Dermis blood vessel endothelial cell (primary cell): ENCODE data around the gene PKP2. TPM values are rescaled to one million over a fixed set of nuclear protein-coding genes. Genes with fewer than 3 reads are reported as not detected.

ENCODE experiments used
- DNase-seq: peaks from one replicate; pipeline ENCODE4 v3.0.0; 2010
- total RNA-seq: library from RNA; depleted of rRNA; stranded (reverse); fragments of >200 nt; gene quantifications from 2 replicates; pipeline ENCODE4 v1.2.3, GENCODE V29; 2014

PKP2 gene
- 1.2 and 4.9 TPM in 2 replicates for total RNA-seq

- peak; percentile 43 for DNase-seq
Observed at GRCh38 chr12:32896432-32897280, at the start of gene PKP2. TSS of gene PKP2 (minus strand) at chr12:32896777. CDS start at chr12:32896731, 46 bp downstream.

DNA sequence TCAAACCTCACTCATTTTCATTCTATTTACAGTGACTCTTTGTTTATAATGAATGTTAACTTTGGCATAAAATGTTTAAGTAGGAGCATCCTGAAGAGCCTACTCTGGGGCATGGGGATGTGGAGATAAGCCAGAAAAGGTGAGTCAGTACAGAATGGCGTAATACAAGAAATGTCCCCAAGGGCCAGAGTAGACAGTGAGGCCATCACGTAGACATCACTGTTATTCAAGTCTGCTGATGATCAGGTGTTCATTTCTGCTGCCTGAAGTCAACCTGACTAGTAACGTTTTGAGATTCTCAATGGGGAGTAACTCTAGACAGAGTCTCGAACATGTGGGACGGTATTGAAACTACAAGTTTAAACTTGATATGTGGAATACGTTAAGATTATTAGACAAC lies 47.6 kb upstream of the PKP2 start:
- DNase-seq: no peak

DNA sequence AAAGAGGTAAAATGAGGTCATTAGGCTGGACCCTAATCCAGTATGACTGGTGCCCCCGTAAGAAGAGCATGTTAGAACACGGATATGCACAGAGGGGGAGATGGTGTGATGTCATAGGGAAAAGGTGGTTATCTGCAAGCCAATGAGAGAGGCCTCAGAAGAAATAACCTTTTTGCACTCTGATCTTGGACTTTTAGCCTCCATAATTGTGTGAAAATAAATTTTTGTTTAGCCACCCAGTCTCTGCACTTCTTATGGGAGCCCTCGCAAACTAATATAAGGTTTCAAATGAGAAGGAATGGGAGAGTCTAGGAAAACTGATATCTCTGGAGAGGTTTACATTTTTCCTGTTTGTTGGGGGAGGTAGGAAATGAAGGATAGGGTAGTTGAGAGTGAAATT lies 43.2 kb upstream of the PKP2 start:
- DNase-seq: no peak

DNA sequence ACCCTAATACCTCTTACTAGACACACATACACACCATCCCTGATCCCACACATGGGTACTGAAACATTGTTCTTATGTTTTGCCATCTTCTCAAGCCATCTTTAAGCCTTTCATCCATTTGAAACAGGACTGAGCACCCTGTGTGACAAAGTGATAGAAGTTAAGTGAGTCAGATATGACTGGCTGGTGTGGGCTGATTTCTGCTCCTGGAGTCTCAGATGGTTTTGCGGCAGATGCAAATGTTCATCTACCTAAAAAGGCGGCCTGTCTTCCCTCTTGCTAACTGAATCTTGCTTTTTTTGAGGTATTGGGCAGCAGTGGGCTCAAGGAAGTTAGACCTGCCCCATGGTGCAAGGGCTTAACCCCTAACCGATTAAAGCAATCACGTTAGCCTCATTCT lies 30.4 kb upstream of the PKP2 start:
- DNase-seq: no peak

GRCh38 chr12:32926356-32926755 lies 29.8 kb upstream of the PKP2 start:
- DNase-seq: no peak

- DNase-seq: no peak
Observed at GRCh38 chr12:32922546-32923297, 26.1 kb upstream of the PKP2 start.

DNA sequence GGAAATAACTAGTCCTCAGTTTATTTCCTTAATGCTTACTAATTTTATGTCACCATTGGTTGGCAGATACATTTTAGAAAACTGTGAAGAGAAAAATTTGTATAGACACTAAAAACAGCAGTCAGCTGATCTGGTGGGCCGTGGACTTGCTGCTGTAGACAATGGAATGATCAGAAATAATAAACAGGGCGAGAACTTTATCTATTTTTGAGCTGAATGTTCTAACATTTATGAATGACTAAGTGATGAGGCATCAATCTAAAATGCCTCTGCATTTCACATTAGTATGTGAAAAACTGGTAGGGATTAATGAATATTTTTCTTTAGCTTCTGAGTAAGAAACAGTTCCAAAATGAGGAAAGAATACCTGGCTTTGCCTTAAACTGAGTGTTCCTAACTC lies 24.8 kb upstream of the PKP2 start:
- DNase-seq: peak; percentile 28

- DNase-seq: peak; percentile 10
Observed at GRCh38 chr12:32920506-32921085, 24.0 kb upstream of the PKP2 start.

GRCh38 chr12:32918890-32919801 lies 22.6 kb upstream of the PKP2 start:
- peak; percentile 49 for DNase-seq

DNA sequence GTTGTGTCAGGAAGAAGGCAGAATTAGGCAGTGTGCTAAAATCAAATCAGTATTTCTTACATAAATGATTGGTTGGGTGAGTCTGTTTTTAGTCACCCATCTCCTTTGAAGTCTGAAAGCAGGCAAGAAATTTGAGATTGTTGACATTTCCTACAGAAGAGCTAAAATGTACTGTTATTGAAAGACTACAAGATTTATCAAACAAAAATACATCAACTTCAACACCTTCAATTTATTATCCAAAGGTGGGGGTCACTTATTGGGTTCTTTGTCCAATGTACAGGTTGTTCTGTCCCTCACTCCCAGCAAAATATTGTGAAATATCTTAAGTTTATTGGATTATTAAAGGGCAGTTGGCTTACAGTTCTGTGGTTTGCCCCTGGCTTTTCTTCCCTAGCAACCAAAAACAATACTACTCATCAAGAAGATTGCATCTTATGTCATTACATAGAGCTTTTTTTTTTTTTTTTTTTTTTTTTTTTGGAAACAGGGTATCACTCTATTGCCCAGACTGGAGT lies 20.6 kb upstream of the PKP2 start:
- DNase-seq: no peak

- DNase-seq: no peak
Observed at GRCh38 chr12:32907898-32908476, 11.4 kb upstream of the PKP2 start.

- DNase-seq: no peak
Observed at GRCh38 chr12:32907166-32907565, 10.6 kb upstream of the PKP2 start.

GRCh38 chr12:32906399-32907165 lies 10.0 kb upstream of the PKP2 start:
- DNase-seq: no peak

DNA sequence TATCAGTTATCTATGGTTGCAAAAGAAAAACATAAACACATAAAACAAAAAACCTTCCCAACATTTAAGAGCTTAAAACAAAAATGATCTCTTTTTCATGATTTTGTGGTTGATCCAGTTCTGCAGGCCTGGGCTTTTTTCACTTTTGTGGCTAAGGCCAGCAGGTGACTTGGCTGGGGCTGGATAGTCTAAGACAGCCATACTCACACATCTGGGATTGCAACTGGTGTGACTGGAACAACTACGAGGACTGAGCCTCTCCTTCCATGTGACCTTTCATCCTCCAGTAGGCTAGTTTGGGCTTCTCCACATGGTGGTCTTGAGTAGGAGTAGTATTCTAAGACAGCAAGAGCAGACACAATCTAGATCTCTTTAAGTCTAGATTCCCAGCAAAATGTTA lies 7.2 kb upstream of the PKP2 start:
- DNase-seq: no peak

DNA sequence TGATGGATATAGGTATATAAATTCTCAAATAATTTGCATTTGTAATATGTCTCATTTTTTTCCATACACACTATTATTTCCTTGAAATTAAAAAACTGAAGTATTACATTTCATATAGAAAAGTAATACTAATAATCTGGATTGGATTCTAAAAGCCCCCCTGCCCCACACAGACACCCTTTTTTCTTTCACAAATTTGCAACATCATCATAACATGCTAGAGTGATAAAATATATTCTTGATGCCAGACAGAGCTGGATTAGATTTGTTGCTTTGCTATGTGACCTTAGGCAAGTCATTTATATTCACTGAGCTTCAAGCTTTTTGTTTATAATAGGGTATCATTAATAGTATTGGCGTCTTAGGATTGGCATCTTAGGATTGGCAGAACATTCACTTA lies 6.7 kb upstream of the PKP2 start:
- DNase-seq: no peak

- no peak for DNase-seq
Observed at GRCh38 chr12:32902287-32902997, 5.9 kb upstream of the PKP2 start.

GRCh38 chr12:32901553-32901952 lies 5.0 kb upstream of the PKP2 start:
- DNase-seq: no peak

GRCh38 chr12:32897687-32898573 lies 1.4 kb upstream of the PKP2 start:
- no peak for DNase-seq

- peak; percentile 27 for DNase-seq
Observed at GRCh38 chr12:32897281-32897610, 669 bp upstream of the PKP2 start.
